Keratinocyte (primary cell): ENCODE data around the gene UBE2N.

Experiments used
- EZH2 ChIP-seq: IDR thresholded peaks from one replicate; pipeline ENCODE4 v1.6.1; 2012; ENCODE audit warnings: inconsistent platforms, mild to moderate bottlenecking, low read length, moderate library complexity
- TF ChIP-seq, protein P1 (sequence below), 3 experiments: IDR thresholded peaks in 1 of 3; conservative IDR thresholded peaks in 1 of 3; optimal IDR thresholded peaks in 1 of 3; 2 replicates in 2 of 3; 3 replicates in 1 of 3; pipeline versions ENCODE3 to v1.5.1; 2011; ENCODE audit warnings: low read length in 3 of 3, mild to moderate bottlenecking in 3 of 3, moderate library complexity in 2 of 3, control low read depth in 1 of 3, inconsistent platforms in 1 of 3; ENCODE audit not compliant: insufficient read depth in 2 of 3; ENCODE audit errors: extremely low read depth in 1 of 3

DNA sequence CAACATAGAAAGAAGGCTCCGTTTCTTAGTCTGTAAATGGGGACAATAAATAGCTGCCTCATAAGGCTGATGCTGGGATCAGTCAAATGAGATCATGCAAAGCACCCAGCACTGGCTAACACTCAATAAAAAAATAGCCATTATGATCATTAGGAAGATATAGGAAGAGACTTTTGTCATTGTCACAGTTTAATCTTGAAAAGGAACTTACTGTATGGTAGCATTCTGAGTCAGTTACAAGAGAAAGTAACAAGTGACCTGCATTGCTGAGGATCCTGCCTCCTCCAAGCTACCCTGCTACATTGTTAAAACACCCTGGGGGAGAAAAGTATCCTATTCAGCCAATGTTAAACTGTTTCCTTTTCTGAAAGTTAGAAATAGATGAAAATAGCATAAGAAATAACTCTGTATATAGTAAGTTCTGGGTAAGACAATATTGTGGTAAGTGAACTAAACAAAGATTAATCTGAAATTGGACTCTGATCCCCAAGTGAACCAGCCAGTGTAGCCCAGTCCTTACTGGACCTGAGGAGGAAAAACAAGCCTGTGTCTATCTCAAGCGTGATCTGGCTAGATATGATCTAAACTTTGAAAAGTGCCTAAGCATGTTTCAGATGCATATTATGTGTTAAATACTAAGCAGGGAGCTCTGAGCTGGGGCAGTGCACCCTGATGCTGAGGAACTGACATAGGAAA lies 67.6 kb downstream of the UBE2N start:
- TF ChIP-seq, protein P1, sequence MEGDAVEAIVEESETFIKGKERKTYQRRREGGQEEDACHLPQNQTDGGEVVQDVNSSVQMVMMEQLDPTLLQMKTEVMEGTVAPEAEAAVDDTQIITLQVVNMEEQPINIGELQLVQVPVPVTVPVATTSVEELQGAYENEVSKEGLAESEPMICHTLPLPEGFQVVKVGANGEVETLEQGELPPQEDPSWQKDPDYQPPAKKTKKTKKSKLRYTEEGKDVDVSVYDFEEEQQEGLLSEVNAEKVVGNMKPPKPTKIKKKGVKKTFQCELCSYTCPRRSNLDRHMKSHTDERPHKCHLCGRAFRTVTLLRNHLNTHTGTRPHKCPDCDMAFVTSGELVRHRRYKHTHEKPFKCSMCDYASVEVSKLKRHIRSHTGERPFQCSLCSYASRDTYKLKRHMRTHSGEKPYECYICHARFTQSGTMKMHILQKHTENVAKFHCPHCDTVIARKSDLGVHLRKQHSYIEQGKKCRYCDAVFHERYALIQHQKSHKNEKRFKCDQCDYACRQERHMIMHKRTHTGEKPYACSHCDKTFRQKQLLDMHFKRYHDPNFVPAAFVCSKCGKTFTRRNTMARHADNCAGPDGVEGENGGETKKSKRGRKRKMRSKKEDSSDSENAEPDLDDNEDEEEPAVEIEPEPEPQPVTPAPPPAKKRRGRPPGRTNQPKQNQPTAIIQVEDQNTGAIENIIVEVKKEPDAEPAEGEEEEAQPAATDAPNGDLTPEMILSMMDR (optimal IDR thresholded peaks at IDR 0.05 in 1 of 3, IDR thresholded peaks at IDR 0.05 in 1 of 3, conservative IDR thresholded peaks at IDR 0.05 in 1 of 3; ENCODE audit: extremely low read depth in 1 of 3, insufficient read depth in 2 of 3, low read length in 3 of 3) = no peak
- no peak for TF ChIP-seq EZH2
